WTC11 (cell line): ENCODE measurements around the gene CMC2. TPM values are rescaled to one million over a fixed set of nuclear protein-coding genes. Genes with fewer than 3 reads are reported as not detected.

Experiments used
- ATAC-seq: fragments of 200-7000 bp; cut with Tn5 transposase; 2 replicates; pipeline ENCODE4 v1.10.0; 2021; ENCODE audit warnings: mild to moderate bottlenecking, moderate library complexity
- CTCF ChIA-PET: fragments of 300-600 bp; sonication (Branson Sonifier 250); formaldehyde crosslinking; loops from one replicate; lab custom pipeline; 2021; ENCODE audit warnings: antibody characterized with exemption; lab: Charles Lee
- POLR2A ChIA-PET: fragments of 350-600 bp; sonication (Branson Sonifier 250); formaldehyde crosslinking; loops from one replicate; lab custom pipeline; 2021; ENCODE audit warnings: antibody characterized with exemption; lab: Charles Lee
- DNase-seq: peaks from one replicate; pipeline ENCODE4 v3.0.0; 2021; ENCODE audit warnings: low spot score
- H3K27ac Mint-ChIP-seq: 2 replicates; pipeline ENCODE4 v1.8.0; 2021; ENCODE audit warnings: mixed read lengths
- H3K27me3 Mint-ChIP-seq: 2 replicates; pipeline ENCODE4 v1.8.0; 2021; ENCODE audit warnings: low read depth, mild to moderate bottlenecking, moderate library complexity, mixed read lengths
- H3K36me3 Mint-ChIP-seq: 2 replicates; pipeline ENCODE4 v1.8.0; 2021; ENCODE audit warnings: mixed read lengths
- H3K4me1 Mint-ChIP-seq: 2 replicates; pipeline ENCODE4 v1.8.0; 2022; ENCODE audit warnings: mixed read lengths
- H3K4me3 Mint-ChIP-seq: 2 replicates; pipeline ENCODE4 v1.8.0; 2021; ENCODE audit warnings: mild to moderate bottlenecking, moderate library complexity, mixed read lengths
- H3K9me3 Mint-ChIP-seq: 2 replicates; pipeline ENCODE4 v1.8.0; 2021; ENCODE audit warnings: mixed read lengths
- ESRRA ChIP-seq: sonication (generic); formaldehyde crosslinking; IDR thresholded peaks from 2 replicates; pipeline ENCODE4 v1.8.1; 2022; ENCODE audit warnings: mild to moderate bottlenecking, missing genetic modification reagents, borderline replicate concordance
- HMGA2 ChIP-seq: fragments of 250-450 bp; sonication (Bioruptor Pico); IDR thresholded peaks from 2 replicates; pipeline ENCODE4 v1.4.0; 2021; ENCODE audit warnings: mild to moderate bottlenecking, moderate library complexity
- JAZF1 ChIP-seq: fragments of 250-450 bp; sonication (Bioruptor Pico); IDR thresholded peaks from 2 replicates; pipeline ENCODE4 v1.9.0; 2021; ENCODE audit warnings: moderate library complexity, mild to moderate bottlenecking, inconsistent platforms
- JUN ChIP-seq: sonication (generic); formaldehyde crosslinking; IDR thresholded peaks from 2 replicates; pipeline ENCODE4 v1.8.0; 2023; ENCODE audit warnings: mild to moderate bottlenecking, missing genetic modification reagents
- MYBL2 ChIP-seq: sonication (generic); formaldehyde crosslinking; IDR thresholded peaks from 2 replicates; pipeline ENCODE4 v1.8.1; 2023; ENCODE audit warnings: mild to moderate bottlenecking, moderate library complexity, missing genetic modification reagents
- NFYB ChIP-seq: sonication (generic); formaldehyde crosslinking; conservative IDR thresholded peaks from 2 replicates; pipeline ENCODE4 v1.8.0; 2022; ENCODE audit warnings: low read depth, missing genetic modification reagents
- NR1H2 ChIP-seq: sonication (generic); formaldehyde crosslinking; IDR thresholded peaks from 2 replicates; pipeline ENCODE4 v1.9.0; 2021; ENCODE audit warnings: mild to moderate bottlenecking, moderate library complexity, missing genetic modification reagents
- PRRX2 ChIP-seq: fragments of 250-450 bp; sonication (Bioruptor Pico); IDR thresholded peaks from 2 replicates; pipeline ENCODE4 v1.8.0; 2021; ENCODE audit warnings: mild to moderate bottlenecking
- RELA ChIP-seq: sonication (generic); formaldehyde crosslinking; IDR thresholded peaks from 2 replicates; pipeline ENCODE4 v1.8.1; 2022; ENCODE audit warnings: missing genetic modification reagents, mild to moderate bottlenecking, borderline replicate concordance
- RORB ChIP-seq: fragments of 250-450 bp; sonication (Bioruptor Pico); IDR thresholded peaks from 2 replicates; pipeline ENCODE4 v1.9.0; 2021; ENCODE audit warnings: mild to moderate bottlenecking
- SOX15 ChIP-seq: fragments of 250-450 bp; sonication (Bioruptor Pico); IDR thresholded peaks from 2 replicates; pipeline ENCODE4 v1.9.0; 2021; ENCODE audit warnings: mild to moderate bottlenecking
- TP53 ChIP-seq: sonication (generic); formaldehyde crosslinking; IDR thresholded peaks from 2 replicates; pipeline ENCODE4 v1.8.1; 2023; ENCODE audit warnings: mild to moderate bottlenecking, missing genetic modification reagents
- ZNF138 ChIP-seq: sonication (generic); formaldehyde crosslinking; conservative IDR thresholded peaks from 2 replicates; pipeline ENCODE4 v1.8.1; 2022; ENCODE audit warnings: mild to moderate bottlenecking, moderate library complexity, missing genetic modification reagents
- ZNF232 ChIP-seq: sonication (generic); formaldehyde crosslinking; IDR thresholded peaks from 2 replicates; pipeline ENCODE4 v1.8.0; 2022; ENCODE audit warnings: mild to moderate bottlenecking, missing genetic modification reagents
- ZNF416 ChIP-seq: fragments of 250-450 bp; sonication (Bioruptor Pico); IDR thresholded peaks from 2 replicates; pipeline ENCODE4 v1.9.0; 2021; ENCODE audit warnings: mild to moderate bottlenecking, inconsistent platforms
- ZNF423 ChIP-seq: fragments of 250-450 bp; sonication (Bioruptor Pico); IDR thresholded peaks from 2 replicates; pipeline ENCODE4 v2.1.2; 2022; ENCODE audit warnings: mild to moderate bottlenecking, moderate library complexity
- total RNA-seq: library from RNA; stranded (reverse); gene quantifications from 3 replicates; pipeline ENCODE4 v1.2.3, GENCODE V29; 2021
- TF ChIP-seq, protein P1 (sequence below): fragments of 250-450 bp; sonication (Bioruptor Pico); IDR thresholded peaks from 2 replicates; pipeline ENCODE4 v1.9.0; 2021; ENCODE audit warnings: moderate library complexity, mild to moderate bottlenecking, inconsistent platforms, borderline replicate concordance
- TF ChIP-seq, protein P2 (sequence below): sonication (generic); formaldehyde crosslinking; IDR thresholded peaks from 2 replicates; pipeline ENCODE4 v1.8.0; 2022; ENCODE audit warnings: mild to moderate bottlenecking, missing genetic modification reagents
- TF ChIP-seq, protein P3 (sequence below): sonication (generic); formaldehyde crosslinking; IDR thresholded peaks from 2 replicates; pipeline ENCODE4 v1.8.1; 2023; ENCODE audit warnings: mild to moderate bottlenecking, missing genetic modification reagents
- TF ChIP-seq, protein P4 (sequence below): sonication (generic); formaldehyde crosslinking; conservative IDR thresholded peaks from 2 replicates; pipeline ENCODE4 v1.8.1; 2022; ENCODE audit warnings: mild to moderate bottlenecking, missing genetic modification reagents
- TF ChIP-seq, protein P5 (sequence below): sonication (generic); formaldehyde crosslinking; IDR thresholded peaks from 2 replicates; pipeline ENCODE4 v1.8.1; 2023; ENCODE audit warnings: mild to moderate bottlenecking, moderate library complexity, missing genetic modification reagents
- TF ChIP-seq, protein P6 (sequence below): sonication (generic); formaldehyde crosslinking; IDR thresholded peaks from 2 replicates; pipeline ENCODE4 v1.8.0; 2022; ENCODE audit warnings: mild to moderate bottlenecking, missing genetic modification reagents
- TF ChIP-seq, protein P7 (sequence below): sonication (generic); formaldehyde crosslinking; IDR thresholded peaks from 2 replicates; pipeline ENCODE4 v1.8.0; 2022; ENCODE audit warnings: mild to moderate bottlenecking, missing genetic modification reagents

Gene CMC2
- total RNA-seq, 1 experiment from 2014 or later = 78.9 TPM

DNA sequence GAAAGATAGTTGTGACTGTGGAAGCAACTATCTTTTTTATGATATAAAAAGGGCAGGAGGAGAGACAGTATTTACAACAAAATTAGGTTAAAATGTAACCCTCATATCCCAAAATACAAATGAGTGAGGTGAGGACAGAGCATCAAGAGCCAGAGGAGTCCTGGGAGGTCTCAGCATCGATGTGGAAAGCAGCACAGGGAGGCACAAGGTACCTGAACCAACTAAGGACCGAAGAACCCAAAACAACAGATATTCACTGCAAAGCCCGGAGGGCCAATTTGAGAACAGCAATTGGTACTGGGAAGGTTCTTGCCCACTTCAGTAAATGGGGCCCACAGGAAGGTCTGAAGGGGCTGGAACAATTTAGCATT, 37.6 kb downstream of the CMC2 start:
- Mint-ChIP-seq H3K27me3 (no peaks in the 10 kb centered on the region), H3K9me3 (no peaks in the 10 kb centered on the region), H3K4me1 (no peaks in the 10 kb centered on the region), H3K36me3 (peaks cover 4% of the 10 kb centered on the region; the same call in 1 of the 2 replicates), H3K27ac (no peak overlapping the region; the same call in 1 of the 2 replicates), H3K4me3 (no peak overlapping the region)
- TF ChIP-seq JUN = no peak
- ATAC-seq = no peak
- POLR2A ChIA-PET = no interaction called here
- DNase-seq = no peak
- CTCF ChIA-PET = no interaction called here

DNA sequence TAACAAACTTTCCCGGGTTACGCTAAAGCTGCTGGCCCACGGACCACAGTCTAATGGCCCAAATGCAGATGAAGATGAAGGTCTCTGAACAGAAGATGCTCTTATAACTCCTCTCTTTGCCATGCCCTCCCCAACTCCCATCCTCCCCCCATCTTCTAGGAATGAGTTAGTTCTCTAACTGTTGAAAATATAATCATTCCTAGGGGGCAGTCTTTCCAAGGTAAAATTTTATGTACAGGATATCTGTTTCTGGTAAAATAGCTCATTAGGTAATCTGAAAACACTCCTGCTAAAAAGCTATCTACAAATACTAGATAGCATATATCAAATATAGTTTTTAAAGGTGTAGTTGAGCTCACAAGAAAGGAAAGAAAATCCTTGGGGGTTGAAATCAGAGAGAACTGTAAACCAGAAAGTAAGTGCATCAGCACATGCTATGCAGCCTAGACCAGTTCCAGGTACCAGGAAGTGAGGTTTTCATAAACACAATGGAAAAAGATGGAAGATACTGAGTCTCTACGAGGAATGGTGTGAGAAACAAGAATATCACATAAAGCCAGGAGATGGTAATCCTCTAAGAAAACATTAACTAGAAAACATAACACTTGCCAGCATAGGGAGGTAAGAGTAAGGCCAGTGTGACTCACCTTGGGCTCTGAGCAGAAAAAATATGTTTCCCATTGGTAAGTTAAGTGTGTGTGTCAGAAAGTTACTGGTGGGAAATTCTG, 38.1 kb downstream of the CMC2 start:
- Mint-ChIP-seq H3K27me3 (no peaks in the 10 kb centered on the region), H3K36me3 (peaks cover 3% of the 10 kb centered on the region; the same call in 1 of the 2 replicates), H3K27ac (no peak overlapping the region), H3K4me3 (no peak overlapping the region), H3K9me3 (no peaks in the 10 kb centered on the region), H3K4me1 (no peaks in the 10 kb centered on the region)
- ChIA-PET POLR2A (no interaction called here), CTCF (interaction anchor here (1.4 kb wide), 1 partner anchor 19 kb away, joined by 4 read pairs; no protein-coding TSS in a partner anchor)
- TF ChIP-seq, protein P1, sequence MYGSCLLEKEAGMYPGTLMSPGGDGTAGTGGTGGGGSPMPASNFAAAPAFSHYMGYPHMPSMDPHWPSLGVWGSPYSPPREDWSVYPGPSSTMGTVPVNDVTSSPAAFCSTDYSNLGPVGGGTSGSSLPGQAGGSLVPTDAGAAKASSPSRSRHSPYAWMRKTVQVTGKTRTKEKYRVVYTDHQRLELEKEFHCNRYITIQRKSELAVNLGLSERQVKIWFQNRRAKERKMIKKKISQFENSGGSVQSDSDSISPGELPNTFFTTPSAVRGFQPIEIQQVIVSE (CRISPR knock-in tag) = no peak
- TF ChIP-seq, protein P2, sequence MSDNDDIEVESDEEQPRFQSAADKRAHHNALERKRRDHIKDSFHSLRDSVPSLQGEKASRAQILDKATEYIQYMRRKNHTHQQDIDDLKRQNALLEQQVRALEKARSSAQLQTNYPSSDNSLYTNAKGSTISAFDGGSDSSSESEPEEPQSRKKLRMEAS = no peak
- no peak for TF ChIP-seq RORB (CRISPR knock-in tag)
- no peak for TF ChIP-seq NFYB (CRISPR knock-in tag)
- TF ChIP-seq, protein P3, sequence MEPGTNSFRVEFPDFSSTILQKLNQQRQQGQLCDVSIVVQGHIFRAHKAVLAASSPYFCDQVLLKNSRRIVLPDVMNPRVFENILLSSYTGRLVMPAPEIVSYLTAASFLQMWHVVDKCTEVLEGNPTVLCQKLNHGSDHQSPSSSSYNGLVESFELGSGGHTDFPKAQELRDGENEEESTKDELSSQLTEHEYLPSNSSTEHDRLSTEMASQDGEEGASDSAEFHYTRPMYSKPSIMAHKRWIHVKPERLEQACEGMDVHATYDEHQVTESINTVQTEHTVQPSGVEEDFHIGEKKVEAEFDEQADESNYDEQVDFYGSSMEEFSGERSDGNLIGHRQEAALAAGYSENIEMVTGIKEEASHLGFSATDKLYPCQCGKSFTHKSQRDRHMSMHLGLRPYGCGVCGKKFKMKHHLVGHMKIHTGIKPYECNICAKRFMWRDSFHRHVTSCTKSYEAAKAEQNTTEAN (CRISPR knock-in tag) = no peak
- no peak for TF ChIP-seq HMGA2 (CRISPR knock-in tag)
- TF ChIP-seq ZNF423 (CRISPR knock-in tag) = no peak
- TF ChIP-seq, protein P4, sequence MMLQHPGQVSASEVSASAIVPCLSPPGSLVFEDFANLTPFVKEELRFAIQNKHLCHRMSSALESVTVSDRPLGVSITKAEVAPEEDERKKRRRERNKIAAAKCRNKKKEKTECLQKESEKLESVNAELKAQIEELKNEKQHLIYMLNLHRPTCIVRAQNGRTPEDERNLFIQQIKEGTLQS (CRISPR knock-in tag) = no peak
- no peak for TF ChIP-seq NR1H2 (CRISPR knock-in tag)
- no peak for TF ChIP-seq ZNF416 (CRISPR knock-in tag)
- ATAC-seq (no peak; the same call in 1 of the 2 replicates), DNase-seq (no peak)

DNA sequence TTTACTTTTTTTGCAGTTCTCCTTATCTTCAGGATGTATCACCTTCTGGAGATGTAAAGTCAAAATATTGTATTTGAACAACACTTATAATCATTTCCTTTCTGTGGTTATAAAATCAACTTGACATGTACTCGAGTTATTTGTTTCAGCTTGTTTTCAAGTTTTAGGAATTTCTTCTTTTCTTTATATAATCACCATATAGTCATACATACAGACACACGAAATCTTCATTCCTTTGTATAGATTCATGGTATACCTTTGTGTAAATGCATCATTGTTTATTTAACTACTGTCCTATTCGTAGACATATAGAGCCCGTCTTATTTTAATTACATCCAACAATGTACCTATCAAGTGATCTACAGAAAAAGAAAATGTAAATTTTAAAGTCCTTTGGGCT, 40.1 kb downstream of the CMC2 start:
- Mint-ChIP-seq H3K9me3 (peaks cover 2% of the 10 kb centered on the region), H3K27ac (no peak overlapping the region), H3K36me3 (peaks cover 3% of the 10 kb centered on the region; the same call in 1 of the 2 replicates), H3K4me3 (no peak overlapping the region), H3K27me3 (no peaks in the 10 kb centered on the region), H3K4me1 (no peaks in the 10 kb centered on the region)
- no peak for TF ChIP-seq RELA (CRISPR knock-in tag)
- TF ChIP-seq, protein P5, sequence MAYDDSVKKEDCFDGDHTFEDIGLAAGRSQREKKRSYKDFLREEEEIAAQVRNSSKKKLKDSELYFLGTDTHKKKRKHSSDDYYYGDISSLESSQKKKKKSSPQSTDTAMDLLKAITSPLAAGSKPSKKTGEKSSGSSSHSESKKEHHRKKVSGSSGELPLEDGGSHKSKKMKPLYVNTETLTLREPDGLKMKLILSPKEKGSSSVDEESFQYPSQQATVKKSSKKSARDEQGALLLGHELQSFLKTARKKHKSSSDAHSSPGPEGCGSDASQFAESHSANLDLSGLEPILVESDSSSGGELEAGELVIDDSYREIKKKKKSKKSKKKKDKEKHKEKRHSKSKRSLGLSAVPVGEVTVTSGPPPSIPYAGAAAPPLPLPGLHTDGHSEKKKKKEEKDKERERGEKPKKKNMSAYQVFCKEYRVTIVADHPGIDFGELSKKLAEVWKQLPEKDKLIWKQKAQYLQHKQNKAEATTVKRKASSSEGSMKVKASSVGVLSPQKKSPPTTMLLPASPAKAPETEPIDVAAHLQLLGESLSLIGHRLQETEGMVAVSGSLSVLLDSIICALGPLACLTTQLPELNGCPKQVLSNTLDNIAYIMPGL = no peak
- TF ChIP-seq, protein P4 (CRISPR knock-in tag) = no peak
- TF ChIP-seq ZNF232 (CRISPR knock-in tag) = no peak
- no peak for TF ChIP-seq MYBL2 (CRISPR knock-in tag)
- no peak for TF ChIP-seq PRRX2 (CRISPR knock-in tag)
- no peak for TF ChIP-seq NFYB (CRISPR knock-in tag)
- TF ChIP-seq, protein P1 (CRISPR knock-in tag) = no peak
- TF ChIP-seq, protein P6, sequence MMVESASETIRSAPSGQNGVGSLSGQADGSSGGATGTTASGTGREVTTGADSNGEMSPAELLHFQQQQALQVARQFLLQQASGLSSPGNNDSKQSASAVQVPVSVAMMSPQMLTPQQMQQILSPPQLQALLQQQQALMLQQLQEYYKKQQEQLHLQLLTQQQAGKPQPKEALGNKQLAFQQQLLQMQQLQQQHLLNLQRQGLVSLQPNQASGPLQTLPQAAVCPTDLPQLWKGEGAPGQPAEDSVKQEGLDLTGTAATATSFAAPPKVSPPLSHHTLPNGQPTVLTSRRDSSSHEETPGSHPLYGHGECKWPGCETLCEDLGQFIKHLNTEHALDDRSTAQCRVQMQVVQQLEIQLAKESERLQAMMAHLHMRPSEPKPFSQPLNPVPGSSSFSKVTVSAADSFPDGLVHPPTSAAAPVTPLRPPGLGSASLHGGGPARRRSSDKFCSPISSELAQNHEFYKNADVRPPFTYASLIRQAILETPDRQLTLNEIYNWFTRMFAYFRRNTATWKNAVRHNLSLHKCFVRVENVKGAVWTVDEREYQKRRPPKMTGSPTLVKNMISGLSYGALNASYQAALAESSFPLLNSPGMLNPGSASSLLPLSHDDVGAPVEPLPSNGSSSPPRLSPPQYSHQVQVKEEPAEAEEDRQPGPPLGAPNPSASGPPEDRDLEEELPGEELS = no peak
- TF ChIP-seq ZNF138 (CRISPR knock-in tag) = no peak
- TF ChIP-seq TP53 (CRISPR knock-in tag) = no peak
- no peak for TF ChIP-seq ESRRA
- TF ChIP-seq SOX15 (CRISPR knock-in tag) = no peak
- TF ChIP-seq, protein P7, sequence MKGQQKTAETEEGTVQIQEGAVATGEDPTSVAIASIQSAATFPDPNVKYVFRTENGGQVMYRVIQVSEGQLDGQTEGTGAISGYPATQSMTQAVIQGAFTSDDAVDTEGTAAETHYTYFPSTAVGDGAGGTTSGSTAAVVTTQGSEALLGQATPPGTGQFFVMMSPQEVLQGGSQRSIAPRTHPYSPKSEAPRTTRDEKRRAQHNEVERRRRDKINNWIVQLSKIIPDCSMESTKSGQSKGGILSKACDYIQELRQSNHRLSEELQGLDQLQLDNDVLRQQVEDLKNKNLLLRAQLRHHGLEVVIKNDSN (CRISPR knock-in tag) = no peak
- no peak for TF ChIP-seq RORB (CRISPR knock-in tag)
- no peak for TF ChIP-seq JAZF1 (CRISPR knock-in tag)
- POLR2A ChIA-PET = no interaction called here
- CTCF ChIA-PET = interaction anchor here (1.2 kb wide), 1 partner anchor 19 kb away, joined by 3 read pairs; no protein-coding TSS in a partner anchor
- ATAC-seq (no peak), DNase-seq (no peak)
